HepG2 (cell line): Measurements from ENCODE around the gene ELAPOR1. TPM values are rescaled to one million over a fixed set of nuclear protein-coding genes. Genes with fewer than 3 reads are reported as not detected.

Experiments used
- ATAC-seq: fragments of 200-7000 bp; cut with Tn5 transposase; 3 replicates; pipeline ENCODE4 v1.9.1; 2020; ENCODE audit warnings: mild to moderate bottlenecking, moderate library complexity
- BruUV-seq: library from RNA; stranded (reverse); fragments of 400-500 nt; replicated peaks from 2 replicates; lab custom pipeline; 2021; lab: Mats Ljungman, UMichigan
- CTCF ChIA-PET: fragments of 300-600 bp; formaldehyde crosslinking; extraction: SDS; loops from one replicate; lab custom pipeline; 2021; ENCODE audit warnings: low total read pairs, inconsistent platforms, low intra/inter-chr PET ratio; lab: Yijun Ruan, JAX
- POLR2A ChIA-PET: fragments of 350-600 bp; sonication (Branson Sonifier 250); formaldehyde crosslinking; loops from one replicate; lab custom pipeline; 2020; ENCODE audit warnings: antibody characterized with exemption, inconsistent platforms; lab: Yijun Ruan, JAX
- DNase-seq: peaks from one replicate; pipeline ENCODE4 v3.0.0-alpha.2; 2015; ENCODE audit warnings: low spot score
- FAIRE-seq: peaks from 3 replicates; lab custom pipeline; 2011; peaks lifted over from hg19 to GRCh38; lab: Jason Lieb, UNC
- H2AFZ ChIP-seq: one replicate; pipeline ENCODE4 v1.6.1; 2011; ENCODE audit warnings: low read length, inconsistent platforms
- H3K27ac ChIP-seq: fragments of 300-600 bp; 3 replicates; pipeline ENCODE4 v1.8.0; 2011; ENCODE audit warnings: mixed run types, mild to moderate bottlenecking, mixed read lengths, low read length, inconsistent platforms; ENCODE audit not compliant: insufficient read depth; ENCODE audit errors: extremely low read length
- H3K27me3 ChIP-seq, 2 experiments: fragments of 200-600 bp in 1 of 2; 2 replicates in 1 of 2; 3 replicates in 1 of 2; pipeline versions ENCODE4 v1.6.0 to v1.8.0; 2011; ENCODE audit warnings: low read length in 2 of 2, mild to moderate bottlenecking in 2 of 2, moderate library complexity in 2 of 2, inconsistent platforms in 1 of 2; ENCODE audit not compliant: insufficient read depth in 2 of 2, control insufficient read depth in 1 of 2
- H3K36me3 ChIP-seq, 2 experiments: fragments of 200-600 bp in 1 of 2; replicated peaks in 1 of 2; 2 replicates in 1 of 2; 3 replicates in 1 of 2; pipeline versions ENCODE4 v1.5.1 to v1.8.0; 2011; ENCODE audit warnings: low read length in 2 of 2, inconsistent platforms in 1 of 2; ENCODE audit not compliant: insufficient read depth in 2 of 2, control insufficient read depth in 1 of 2
- H3K4me1 ChIP-seq: 2 replicates; pipeline ENCODE4 v1.5.1; 2012; ENCODE audit warnings: low read length, inconsistent platforms; ENCODE audit not compliant: insufficient read depth
- H3K4me2 ChIP-seq: 2 replicates; pipeline ENCODE4 v1.6.0; 2011; ENCODE audit warnings: low read depth, low read length, inconsistent platforms
- H3K4me3 ChIP-seq, 3 experiments: fragments of 200-600 bp in 1 of 3; sonication (generic), shearing (Covaris generic) in 1 of 3; replicated peaks in 1 of 3; 2 replicates each; pipeline ENCODE4 v1.5.1; 2011 to 2016; ENCODE audit warnings: low read length in 3 of 3, inconsistent platforms in 2 of 3, low read depth in 2 of 3, mild to moderate bottlenecking in 2 of 3, control low read depth in 1 of 3, mixed read lengths in 1 of 3; ENCODE audit not compliant: insufficient read depth in 1 of 3
- H3K79me2 ChIP-seq: one replicate; pipeline ENCODE4 v1.6.1; 2011; ENCODE audit warnings: low read length, inconsistent platforms; ENCODE audit not compliant: insufficient read depth
- H3K9ac ChIP-seq: 2 replicates; pipeline ENCODE4 v1.6.0; 2011; ENCODE audit warnings: mild to moderate bottlenecking, low read depth, low read length, inconsistent platforms; ENCODE audit not compliant: insufficient read depth
- H3K9me3 ChIP-seq: 2 replicates; pipeline ENCODE4 v1.5.1; 2012; ENCODE audit warnings: mild to moderate bottlenecking, low read length
- H4K20me1 ChIP-seq: 2 replicates; pipeline ENCODE4 v1.6.0; 2011; ENCODE audit warnings: inconsistent platforms, mild to moderate bottlenecking, low read length, moderate library complexity; ENCODE audit not compliant: insufficient read depth
- CEBPG ChIP-seq: IDR thresholded peaks from 2 replicates; pipeline ENCODE4 v1.6.1; 2016
- DR1 ChIP-seq: sonication (generic); formaldehyde crosslinking; IDR thresholded peaks from 2 replicates; pipeline ENCODE4 v1.8.0; 2021; ENCODE audit warnings: mild to moderate bottlenecking, missing genetic modification reagents, inconsistent platforms
- FLYWCH1 ChIP-seq: sonication (generic); formaldehyde crosslinking; IDR thresholded peaks from 2 replicates; pipeline ENCODE4 v1.8.1; 2023; ENCODE audit warnings: mild to moderate bottlenecking, missing genetic modification reagents
- FOXA3 ChIP-seq: IDR thresholded peaks from 2 replicates; pipeline ENCODE4 v1.6.1; 2016; ENCODE audit warnings: missing genetic modification reagents, missing compliant biosample characterization
- GPN1 ChIP-seq: sonication (generic); formaldehyde crosslinking; IDR thresholded peaks from 2 replicates; pipeline ENCODE4 v1.5.1; 2020; ENCODE audit warnings: missing genetic modification reagents, borderline replicate concordance
- HMGXB3 ChIP-seq: sonication (generic); formaldehyde crosslinking; IDR thresholded peaks from 2 replicates; pipeline ENCODE4 v1.4.0; 2020; ENCODE audit warnings: missing genetic modification reagents, borderline replicate concordance
- HNRNPLL ChIP-seq: fragments of 200-400 bp; formaldehyde crosslinking; IDR thresholded peaks from 2 replicates; pipeline ENCODE4 v1.6.1; 2017; ENCODE audit warnings: mild to moderate bottlenecking, low read depth, low read length; ENCODE audit not compliant: poor library complexity, severe bottlenecking
- KLF15 ChIP-seq: sonication (generic); formaldehyde crosslinking; IDR thresholded peaks from 2 replicates; pipeline ENCODE4 v1.8.1; 2023; ENCODE audit warnings: borderline replicate concordance, mild to moderate bottlenecking, inconsistent platforms, missing genetic modification reagents, mixed read lengths
- NFE2L2 ChIP-seq: fragments of 150-350 bp; IDR thresholded peaks from 2 replicates; pipeline ENCODE4 v1.6.1; 2014; ENCODE audit warnings: low read length
- NR3C1 ChIP-seq: sonication (generic); formaldehyde crosslinking; IDR thresholded peaks from 2 replicates; pipeline ENCODE4 v1.4.0; 2020; ENCODE audit warnings: missing genetic modification reagents
- RFX5 ChIP-seq: IDR thresholded peaks from 2 replicates; pipeline ENCODE4 v1.6.1; 2011; ENCODE audit warnings: low read depth, low read length, improper control_type of control experiment
- TEAD2 ChIP-seq: sonication (generic); formaldehyde crosslinking; IDR thresholded peaks from 2 replicates; pipeline ENCODE4 v1.9.0; 2021; ENCODE audit warnings: missing genetic modification reagents
- THAP8 ChIP-seq: sonication (generic); formaldehyde crosslinking; IDR thresholded peaks from 2 replicates; pipeline ENCODE4 v1.5.1; 2020; ENCODE audit warnings: missing genetic modification reagents, mild to moderate bottlenecking, borderline replicate concordance
- TIGD3 ChIP-seq: sonication (generic); formaldehyde crosslinking; IDR thresholded peaks from 2 replicates; pipeline ENCODE4 v1.5.1; 2020; ENCODE audit warnings: mild to moderate bottlenecking, missing genetic modification reagents, borderline replicate concordance
- ZFAT ChIP-seq: sonication (generic); formaldehyde crosslinking; conservative IDR thresholded peaks from 2 replicates; pipeline ENCODE4 v1.8.1; 2023; ENCODE audit warnings: missing genetic modification reagents, inconsistent platforms
- ZFP1 ChIP-seq: IDR thresholded peaks from 2 replicates; pipeline ENCODE4 v1.6.1; 2016
- ZNF720 ChIP-seq: sonication (generic); formaldehyde crosslinking; IDR thresholded peaks from 2 replicates; pipeline ENCODE4 v1.4.0; 2020; ENCODE audit warnings: missing genetic modification reagents
- ZNF841 ChIP-seq: sonication (generic); formaldehyde crosslinking; IDR thresholded peaks from 2 replicates; pipeline ENCODE4 v1.8.1; 2023; ENCODE audit warnings: missing genetic modification reagents, borderline replicate concordance
- WGBS: methylation state at CpG from one replicate; pipeline ENCODE4 v1.1.6; 2017; ENCODE audit warnings: low lambda C conversion rate; 5-methylcytosine and 5-hydroxymethylcytosine counted together
- in situ Hi-C: cut with HindIII; loops from 2 replicates; pipeline ENCODE4 v1.10.0; 2017; ENCODE audit warnings: low pct_unique_long_range_greater_than_20kb; ENCODE audit not compliant: extremely low pct_ligation_motif_present
- intact Hi-C: fragments of 100-400 bp; cut with micrococcal nuclease; formaldehyde crosslinking; loops from one replicate; pipeline ENCODE4 v1.10.0; 2022; ENCODE audit not compliant: unreplicated experiment
- polyA plus RNA-seq, 8 experiments: library from polyadenylated mRNA; depleted of rRNA in 3 of 8; stranded (reverse) in 7 of 8; unstranded in 1 of 8; fragments of >200 nt; fragmentation: Illumina TruSeq in 4 of 8; extraction: Trizol in 4 of 8; gene quantifications; 2 replicates each; pipeline versions ENCODE4 v1.2.1 to v1.2.3, GENCODE V29; 2011 to 2016; ENCODE audit warnings: low read depth in 4 of 8, missing spikeins in 1 of 8, mixed read lengths in 1 of 8; ENCODE audit not compliant: insufficient read depth in 1 of 8
- total RNA-seq, 5 experiments: library from RNA; depleted of rRNA; stranded (reverse); fragments of >200 nt; fragmentation: Illumina TruSeq; extraction: Trizol; gene quantifications; 2 replicates each; pipeline ENCODE4 v1.2.3, GENCODE V29; 2016; ENCODE audit warnings: low read depth in 1 of 5

Gene ELAPOR1
- total and polyA plus RNA-seq, 2 of the 13 experiments (the other 11 are each of a cell fraction or from before 2014, with no cell fraction given): 0.13 to 0.20 TPM

GRCh38 chr1:109118089-109118488 is 4.2 kb downstream of the ELAPOR1 start:
- no peak overlapping the region for H3K27ac ChIP-seq
- H3K4me1 ChIP-seq: peaks cover 31% of the 10 kb centered on the region
- H2AFZ ChIP-seq: no peak overlapping the region
- H3K4me3 ChIP-seq: no peak overlapping the region
- no TSS peak for BruUV-seq
- TF ChIP-seq GPN1 (CRISPR knock-in tag): no peak
- TF ChIP-seq NR3C1 (CRISPR knock-in tag): no peak
- no peak for TF ChIP-seq HNRNPLL
- no peak for TF ChIP-seq HMGXB3
- no peak for TF ChIP-seq FOXA3 (CRISPR knock-in tag)
- TF ChIP-seq FLYWCH1 (CRISPR knock-in tag): no peak
- TF ChIP-seq ZNF841 (CRISPR knock-in tag): no peak
- TF ChIP-seq ZFAT: no peak
- TF ChIP-seq ZFP1 (CRISPR knock-in tag): no peak
- TF ChIP-seq ZNF720 (CRISPR knock-in tag): no peak
- TF ChIP-seq THAP8 (CRISPR knock-in tag): no peak
- TF ChIP-seq KLF15 (CRISPR knock-in tag): no peak
- no peak for TF ChIP-seq DR1
- no peak for TF ChIP-seq CEBPG (CRISPR knock-in tag)
- no peak for TF ChIP-seq TEAD2 (CRISPR knock-in tag)
- TF ChIP-seq TIGD3: no peak
- TF ChIP-seq RFX5: no peak
- no peak for TF ChIP-seq NFE2L2
- DNase-seq: no peak
- H4K20me1 ChIP-seq: no peaks in the 10 kb centered on the region
- ATAC-seq: no peak
- no peaks in the 10 kb centered on the region for H3K36me3 ChIP-seq
- FAIRE-seq: no peak
- H3K27me3 ChIP-seq: peaks cover 2 to 18% of the 10 kb centered on the region in 2 experiments; a peak in 4 of 5 replicates
- 53% methylated on average over 3 of the region's 3 CpGs for WGBS
- CTCF ChIA-PET: no interaction called here
- in situ Hi-C loops: no loop called here
- H3K9ac ChIP-seq: no peak overlapping the region
- H3K9me3 ChIP-seq: no peaks in the 10 kb centered on the region
- POLR2A ChIA-PET: interaction anchor here (0.7 kb wide), 1 partner anchor 16 kb away, joined by 3 read pairs; no protein-coding TSS in a partner anchor
- no peaks in the 10 kb centered on the region for H3K79me2 ChIP-seq
- no peak overlapping the region for H3K4me2 ChIP-seq
- intact Hi-C loops: loop anchor here (10.0 kb wide), 1 partner anchor 153 kb away; the partner anchor contains the start of gene CLCC1
